NCI-H748 (cell line): ENCODE data around the gene EIF5A.
A peak's percentile ranks its signal among the peaks of the same experiment; 100 is the strongest.

Experiments
- DNase-seq: peaks from one replicate; lab custom pipeline; 2025; ENCODE audit not compliant: unreplicated experiment; lab: John Stamatoyannopoulos, UW

EIF5A gene

GRCh38 chr17:7354262-7354843 is 46.9 kb downstream of the EIF5A start:
- DNase-seq: peak; percentile 86

DNA sequence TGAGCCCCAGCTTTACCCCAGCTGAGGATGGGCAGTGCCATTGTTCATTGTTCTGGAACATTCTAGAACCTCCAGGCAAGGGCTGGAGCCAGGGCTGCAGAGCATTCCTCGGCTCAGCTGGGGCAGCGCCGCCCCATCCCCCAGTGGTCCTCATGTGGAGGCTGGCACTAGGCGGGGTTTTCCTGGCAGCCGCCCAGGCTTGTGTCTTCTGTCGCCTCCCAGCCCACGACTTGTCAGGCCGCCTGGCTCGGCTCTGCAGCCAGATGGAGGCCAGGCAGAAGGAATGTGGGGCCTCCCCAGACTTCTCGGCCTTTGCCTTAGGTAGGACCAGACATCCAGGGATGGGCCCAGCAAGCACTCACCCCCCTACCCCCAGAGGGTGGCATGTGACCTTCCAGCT is 47.6 kb downstream of the EIF5A start, which contains the start of gene TMEM95:
TSS of gene TMEM95 (plus strand) at position 104 of the 400 bp plus-strand sequence. CDS start at position 153, 49 bp downstream.
- DNase-seq: peak; percentile 19

DNA sequence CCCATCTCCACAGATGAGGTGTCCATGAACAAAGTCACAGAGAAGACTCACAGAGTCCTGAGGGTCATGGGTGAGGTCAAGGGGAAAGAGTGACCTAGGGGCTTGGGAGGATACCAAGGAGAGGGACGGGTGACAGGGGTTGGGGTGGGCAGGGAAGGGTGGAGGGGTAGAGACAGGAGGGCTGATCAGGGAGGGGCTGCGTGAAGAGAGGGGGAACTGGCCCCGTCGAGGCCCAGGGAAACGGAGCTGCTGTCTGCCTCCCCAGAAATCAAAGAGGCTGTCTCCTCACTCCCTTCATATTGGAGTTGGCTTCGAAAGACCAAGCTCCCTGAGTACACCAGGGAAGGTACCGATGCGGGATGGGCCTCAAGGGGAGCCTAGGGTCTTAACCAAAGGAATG is 48.1 kb downstream of the EIF5A start:
- DNase-seq: no peak

DNA sequence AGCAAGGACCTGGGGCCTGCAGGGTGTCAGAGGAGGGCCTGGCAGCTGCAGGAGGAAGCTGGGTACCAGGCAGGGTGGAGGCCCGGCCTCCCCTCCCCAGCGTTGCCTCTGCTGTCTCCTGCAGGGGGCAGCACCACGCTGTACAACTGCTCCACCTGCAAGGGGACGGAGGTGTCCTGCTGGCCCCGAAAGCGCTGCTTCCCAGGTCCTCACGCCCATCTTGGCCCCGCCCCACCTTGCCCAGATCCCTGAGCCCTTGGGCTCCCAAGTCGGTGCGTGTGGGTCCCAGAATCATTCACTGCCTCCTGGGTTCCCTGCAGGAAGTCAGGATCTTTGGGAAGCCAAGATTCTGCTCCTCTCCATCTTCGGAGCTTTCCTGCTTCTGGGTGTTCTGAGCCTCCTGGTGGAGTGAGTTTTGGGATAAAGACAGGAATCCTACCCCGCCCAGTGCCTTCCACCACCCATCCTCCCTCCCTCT is 48.7 kb downstream of the EIF5A start:
- peak; percentile 91 for DNase-seq

DNA sequence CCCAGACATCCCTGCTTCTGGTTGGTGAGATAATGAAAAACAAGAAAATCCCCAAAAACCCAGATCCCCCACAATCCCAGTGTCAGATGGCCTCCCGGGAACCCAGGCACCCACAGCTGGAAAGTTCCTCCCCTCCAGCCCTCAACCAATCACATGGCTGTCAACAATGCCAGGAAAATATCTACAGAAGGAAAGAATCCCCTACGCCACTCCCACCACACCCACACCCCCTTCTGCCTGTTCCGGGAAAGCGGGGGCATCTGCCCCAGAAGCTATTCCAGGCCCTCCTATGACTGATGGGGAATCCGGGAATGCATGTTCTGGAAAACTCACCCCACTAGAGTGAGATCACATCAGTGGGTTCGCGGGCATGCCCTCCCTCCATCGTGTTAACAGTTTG is 49.3 kb downstream of the EIF5A start:
- DNase-seq: no peak

- no peak for DNase-seq
Observed at GRCh38 chr17:7357381-7357780, 50.0 kb downstream of the EIF5A start.

GRCh38 chr17:7361906-7362305 is 54.5 kb downstream of the EIF5A start:
- DNase-seq: no peak
